ENCODE results near the gene ADARB2.

Gene ADARB2

GRCh38 chr10:1270906-1271305, 466.4 kb downstream of the ADARB2 start:
- Histone ChIP-seq H3K9me3 (ENCODE audit: control insufficient read depth, insufficient read depth, low read depth, low read length) (no peaks in the 10 kb centered on the region), H3K4me3 (ENCODE audit: low read depth, low read length) (no peak overlapping the region), H3K4me1 (ENCODE audit: control insufficient read depth, insufficient read depth, low read length) (no peaks in the 10 kb centered on the region), H3K36me3 (ENCODE audit: control insufficient read depth in 2 of 2, insufficient read depth in 1 of 2, low read length in 2 of 2) (no peaks in the 10 kb centered on the region), H3K27ac (ENCODE audit: extremely low read depth, low read depth, low read length) (no peak overlapping the region)
- no peak for TF ChIP-seq ZNF768 (tag by site-specific recombination; IDR thresholded peaks at IDR 0.05)
- no peak for TF ChIP-seq ZNF302 (tag by site-specific recombination; IDR thresholded peaks at IDR 0.05; ENCODE audit: low read depth)
- no peak for TF ChIP-seq ZNF202 (tag by site-specific recombination; IDR thresholded peaks at IDR 0.05; ENCODE audit: borderline replicate concordance)
- no peak for TF ChIP-seq ZNF211 (tag by site-specific recombination; IDR thresholded peaks at IDR 0.05; ENCODE audit: low read depth)
- CTCF ChIA-PET = no interaction called here
- POLR2A ChIA-PET = no interaction called here

DNA sequence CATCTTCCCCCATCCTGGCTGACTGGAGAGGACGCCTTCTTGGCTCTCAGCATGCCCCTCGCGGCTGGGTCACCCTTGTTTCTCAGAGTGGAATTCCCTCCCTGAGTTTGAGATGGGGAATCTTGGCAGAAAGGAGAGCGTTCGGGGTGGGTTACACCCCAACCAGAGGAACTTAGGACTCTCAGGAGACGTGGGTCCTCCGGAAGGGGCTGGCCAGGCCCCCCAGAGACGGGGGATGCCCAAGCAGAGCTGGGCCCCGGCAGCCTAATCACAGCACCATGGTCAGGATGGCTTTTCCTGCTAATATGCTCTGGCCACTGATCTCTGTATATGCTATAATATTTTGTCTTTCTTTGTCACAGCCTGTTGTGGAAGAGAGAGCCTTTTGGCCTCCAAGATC, 466.8 kb downstream of the ADARB2 start:
- Histone ChIP-seq H3K9me3 (ENCODE audit: control insufficient read depth, insufficient read depth, low read depth, low read length) (no peaks in the 10 kb centered on the region), H3K27ac (ENCODE audit: extremely low read depth, low read depth, low read length) (no peak overlapping the region), H3K4me1 (ENCODE audit: control insufficient read depth, insufficient read depth, low read length) (no peaks in the 10 kb centered on the region), H3K4me3 (ENCODE audit: low read depth, low read length) (no peak overlapping the region), H3K36me3 (ENCODE audit: control insufficient read depth in 2 of 2, insufficient read depth in 1 of 2, low read length in 2 of 2) (no peaks in the 10 kb centered on the region)
- POLR2A ChIA-PET = no interaction called here
- CTCF ChIA-PET = interaction anchor here (0.7 kb wide), 1 partner anchor 680 kb away, joined by 3 read pairs; no protein-coding TSS in a partner anchor
- TF ChIP-seq ZFP3 (tag by site-specific recombination; IDR thresholded peaks at IDR 0.05; ENCODE audit: low read depth) (no peak), RBAK (tag by site-specific recombination; IDR thresholded peaks at IDR 0.05) (no peak), ZBTB1 (tag by site-specific recombination; IDR thresholded peaks at IDR 0.05) (no peak), ZNF169 (tag by site-specific recombination; IDR thresholded peaks at IDR 0.05) (no peak), ZNF626 (tag by site-specific recombination; IDR thresholded peaks at IDR 0.05) (no peak), ZNF596 (tag by site-specific recombination; IDR thresholded peaks at IDR 0.05) (no peak), SCRT1 (tag by site-specific recombination; IDR thresholded peaks at IDR 0.05; ENCODE audit: borderline replicate concordance) (no peak), ZNF792 (tag by site-specific recombination; IDR thresholded peaks at IDR 0.05) (no peak), REPIN1 (tag by site-specific recombination; IDR thresholded peaks at IDR 0.05; ENCODE audit: low read depth) (no peak), ZNF157 (tag by site-specific recombination; IDR thresholded peaks at IDR 0.05) (no peak), ZNF488 (tag by site-specific recombination; IDR thresholded peaks at IDR 0.05) (no peak), ZNF248 (tag by site-specific recombination; IDR thresholded peaks at IDR 0.05) (no peak), ZNF48 (tag by site-specific recombination; IDR thresholded peaks at IDR 0.05) (no peak), ZNF629 (tag by site-specific recombination; IDR thresholded peaks at IDR 0.05) (no peak), HIC1 (tag by site-specific recombination; IDR thresholded peaks at IDR 0.05) (no peak), ZNF677 (tag by site-specific recombination; IDR thresholded peaks at IDR 0.05) (no peak)

GRCh38 chr10:1268831-1269230, 468.5 kb downstream of the ADARB2 start:
- H3K4me1 ChIP-seq (ENCODE audit: control insufficient read depth, insufficient read depth, low read length) = no peaks in the 10 kb centered on the region
- H3K4me3 ChIP-seq (ENCODE audit: low read depth, low read length) = no peak overlapping the region
- no peaks in the 10 kb centered on the region for H3K9me3 ChIP-seq (ENCODE audit: control insufficient read depth, insufficient read depth, low read depth, low read length)
- ChIA-PET CTCF (no interaction called here), POLR2A (no interaction called here)
- H3K27ac ChIP-seq (ENCODE audit: extremely low read depth, low read depth, low read length) = no peak overlapping the region
- no peaks in the 10 kb centered on the region for H3K36me3 ChIP-seq (ENCODE audit: control insufficient read depth in 2 of 2, insufficient read depth in 1 of 2, low read length in 2 of 2)
- TF ChIP-seq KLF7 (tag by site-specific recombination; IDR thresholded peaks at IDR 0.05; ENCODE audit: borderline replicate concordance) = no peak
- TF ChIP-seq ZBTB48 (tag by site-specific recombination; IDR thresholded peaks at IDR 0.05) = no peak
- TF ChIP-seq, protein P1, sequence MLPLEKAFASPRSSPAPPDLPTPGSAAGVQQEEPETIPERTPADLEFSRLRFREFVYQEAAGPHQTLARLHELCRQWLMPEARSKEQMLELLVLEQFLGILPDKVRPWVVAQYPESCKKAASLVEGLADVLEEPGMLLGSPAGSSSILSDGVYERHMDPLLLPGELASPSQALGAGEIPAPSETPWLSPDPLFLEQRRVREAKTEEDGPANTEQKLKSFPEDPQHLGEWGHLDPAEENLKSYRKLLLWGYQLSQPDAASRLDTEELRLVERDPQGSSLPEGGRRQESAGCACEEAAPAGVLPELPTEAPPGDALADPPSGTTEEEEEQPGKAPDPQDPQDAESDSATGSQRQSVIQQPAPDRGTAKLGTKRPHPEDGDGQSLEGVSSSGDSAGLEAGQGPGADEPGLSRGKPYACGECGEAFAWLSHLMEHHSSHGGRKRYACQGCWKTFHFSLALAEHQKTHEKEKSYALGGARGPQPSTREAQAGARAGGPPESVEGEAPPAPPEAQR (tag by site-specific recombination; IDR thresholded peaks at IDR 0.05) = no peak
- TF ChIP-seq, protein P2, sequence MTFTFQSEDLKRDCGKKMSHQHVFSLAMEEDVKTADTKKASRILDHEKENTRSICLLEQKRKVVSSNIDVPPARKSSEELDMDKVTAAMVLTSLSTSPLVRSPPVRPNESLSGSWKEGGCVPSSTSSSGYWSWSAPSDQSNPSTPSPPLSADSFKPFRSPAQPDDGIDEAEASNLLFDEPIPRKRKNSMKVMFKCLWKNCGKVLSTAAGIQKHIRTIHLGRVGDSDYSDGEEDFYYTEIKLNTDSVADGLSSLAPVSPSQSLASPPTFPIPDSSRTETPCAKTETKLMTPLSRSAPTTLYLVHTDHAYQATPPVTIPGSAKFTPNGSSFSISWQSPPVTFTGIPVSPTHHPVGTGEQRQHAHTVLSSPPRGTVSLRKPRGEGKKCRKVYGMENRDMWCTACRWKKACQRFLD (tag by site-specific recombination; IDR thresholded peaks at IDR 0.05) = no peak
- TF ChIP-seq KLF17 (tag by site-specific recombination; IDR thresholded peaks at IDR 0.05) = no peak
- TF ChIP-seq BCL6B (tag by site-specific recombination; IDR thresholded peaks at IDR 0.05) = no peak
- no peak for TF ChIP-seq KLF16 (tag by site-specific recombination; IDR thresholded peaks at IDR 0.05)
